Activated CD8-positive, alpha-beta T cell treated with anti-CD3 and anti-CD28 coated beads for 36 hours (primary cell): ENCODE measurements around the gene GPATCH8. TPM values are rescaled to one million over a fixed set of nuclear protein-coding genes. Genes with fewer than 3 reads are reported as not detected.

Experiments
- ATAC-seq: fragments of 200-7000 bp; cut with Tn5 transposase; one replicate; pipeline ENCODE4 v1.10.0; 2021; ENCODE audit warnings: mild to moderate bottlenecking, moderate library complexity
- CTCF ChIA-PET: fragments of 350-600 bp; sonication (Branson Sonifier 250); formaldehyde crosslinking; loops from one replicate; lab custom pipeline; 2021; ENCODE audit warnings: antibody characterized with exemption; lab: Charles Lee
- POLR2A ChIA-PET: fragments of 350-600 bp; sonication (Branson Sonifier 250); formaldehyde crosslinking; loops from one replicate; lab custom pipeline; 2021; ENCODE audit warnings: antibody characterized with exemption; lab: Charles Lee
- DNase-seq: peaks from one replicate; pipeline ENCODE4 v3.0.0-alpha.2; 2020
- H3K27ac Mint-ChIP-seq: one replicate; pipeline ENCODE4 v1.8.0; 2021; ENCODE audit warnings: mild to moderate bottlenecking, mixed read lengths
- H3K27me3 Mint-ChIP-seq: one replicate; pipeline ENCODE4 v1.8.0; 2021; ENCODE audit warnings: mixed read lengths
- H3K36me3 Mint-ChIP-seq: one replicate; pipeline ENCODE4 v1.8.0; 2021; ENCODE audit warnings: low read depth, mixed read lengths
- H3K4me1 Mint-ChIP-seq: one replicate; pipeline ENCODE4 v1.8.0; 2021; ENCODE audit warnings: low read depth, mixed read lengths
- H3K4me3 Mint-ChIP-seq: one replicate; pipeline ENCODE4 v1.8.0; 2021; ENCODE audit warnings: mild to moderate bottlenecking, moderate library complexity, mixed read lengths
- H3K9me3 Mint-ChIP-seq: one replicate; pipeline ENCODE4 v1.8.0; 2021; ENCODE audit warnings: mixed read lengths
- CTCF ChIP-seq: fragments of 200-600 bp; IDR thresholded peaks from one replicate; pipeline ENCODE4 v1.8.0; 2022; ENCODE audit warnings: antibody characterized with exemption, mild to moderate bottlenecking
- intact Hi-C: fragments of 100-400 bp; cut with micrococcal nuclease; formaldehyde crosslinking; loops from one replicate; pipeline ENCODE4 v1.10.0; 2022
- total RNA-seq, 2 experiments: library from RNA; stranded (reverse); gene quantifications; one replicate each; pipeline ENCODE4 v1.2.3, GENCODE V29; 2021

Gene GPATCH8
- total RNA-seq, 2 experiments from 2014 or later, result 34.0 to 36.8 TPM

- TF ChIP-seq CTCF, result no peak
- ChIA-PET POLR2A (no interaction called here), CTCF (interaction anchor here (1.4 to 2.7 kb wide), 3 partner anchors 17 to 32 kb away, joined by 4 to 7 read pairs (median 4); no protein-coding TSS in a partner anchor)
- no peak overlapping the region for H3K4me3 Mint-ChIP-seq
- ATAC-seq (no peak), DNase-seq (no peak)
- intact Hi-C loops, result no loop called here
- H3K27me3 Mint-ChIP-seq, result peaks cover 21% of the 10 kb centered on the region
- H3K36me3 Mint-ChIP-seq, result no peaks in the 10 kb centered on the region
- H3K9me3 Mint-ChIP-seq, result no peaks in the 10 kb centered on the region
- H3K4me1 Mint-ChIP-seq, result peaks cover 11% of the 10 kb centered on the region
- H3K27ac Mint-ChIP-seq, result no peak overlapping the region
Measured at GRCh38 chr17:44383363-44383762, 119.8 kb downstream of the GPATCH8 start.

GRCh38 chr17:44382917-44383316 is 120.3 kb downstream of the GPATCH8 start:
- H3K4me3 Mint-ChIP-seq, result no peak overlapping the region
- intact Hi-C loops, result no loop called here
- H3K27me3 Mint-ChIP-seq, result peaks cover 19% of the 10 kb centered on the region
- no peak for TF ChIP-seq CTCF
- no peaks in the 10 kb centered on the region for H3K9me3 Mint-ChIP-seq
- DNase-seq (no peak), ATAC-seq (no peak)
- ChIA-PET POLR2A (interaction anchor here (1.1 kb wide), 1 partner anchor 11 kb away, joined by 3 read pairs; no protein-coding TSS in a partner anchor), CTCF (interaction anchor here (1.4 to 1.9 kb wide), 2 partner anchors 28 to 32 kb away, joined by 4 read pairs; no protein-coding TSS in a partner anchor)
- H3K27ac Mint-ChIP-seq, result no peak overlapping the region
- no peaks in the 10 kb centered on the region for H3K36me3 Mint-ChIP-seq
- peaks cover 11% of the 10 kb centered on the region for H3K4me1 Mint-ChIP-seq

- intact Hi-C loops, result no loop called here
- no peak for ATAC-seq
- POLR2A ChIA-PET, result interaction anchor here (1.1 kb wide), 1 partner anchor 10 kb away, joined by 3 read pairs; no protein-coding TSS in a partner anchor
- no peak for TF ChIP-seq CTCF
- CTCF ChIA-PET, result interaction anchor here (0.6 to 1.9 kb wide), 3 partner anchors 18 to 31 kb away, joined by 3 to 4 read pairs (median 4); no protein-coding TSS in a partner anchor
- Mint-ChIP-seq H3K4me3 (no peak overlapping the region), H3K4me1 (peaks cover 11% of the 10 kb centered on the region), H3K27me3 (peaks cover 17% of the 10 kb centered on the region), H3K27ac (no peak overlapping the region), H3K36me3 (no peaks in the 10 kb centered on the region), H3K9me3 (no peaks in the 10 kb centered on the region)
- no peak for DNase-seq
Measured at GRCh38 chr17:44381810-44382305, 121.3 kb downstream of the GPATCH8 start.

GRCh38 chr17:44380767-44381166 is 122.4 kb downstream of the GPATCH8 start:
- peaks cover 13% of the 10 kb centered on the region for H3K27me3 Mint-ChIP-seq

More at GRCh38 chr17:44380767-44381166, 122.4 kb downstream of the GPATCH8 start:
- Mint-ChIP-seq H3K9me3 (no peaks in the 10 kb centered on the region), H3K4me1 (peaks cover 5% of the 10 kb centered on the region), H3K4me3 (no peak overlapping the region), H3K36me3 (no peaks in the 10 kb centered on the region), H3K27ac (no peak overlapping the region)
- POLR2A ChIA-PET, result interaction anchor here (1.1 kb wide), 1 partner anchor 196 kb away, joined by 3 read pairs; no protein-coding TSS in a partner anchor
- no peak for TF ChIP-seq CTCF
- DNase-seq (no peak), ATAC-seq (no peak)
- intact Hi-C loops, result no loop called here
- CTCF ChIA-PET, result no interaction called here
